IMR-90 (cell line): ENCODE measurements around the gene PRKAR1B. TPM values are rescaled to one million over a fixed set of nuclear protein-coding genes. Genes with fewer than 3 reads are reported as not detected.
A peak's percentile ranks its signal among the peaks of the same experiment; 100 is the strongest.

Source experiments
- ATAC-seq: fragments of 200-7000 bp; cut with Tn5 transposase; 2 replicates; pipeline ENCODE4 v1.9.1; 2020; ENCODE audit warnings: low read depth, mild to moderate bottlenecking, moderate library complexity
- BruUV-seq: library from RNA; stranded (reverse); fragments of 400-500 nt; replicated peaks from 2 replicates; lab custom pipeline; 2021; lab: Mats Ljungman, UMichigan
- CTCF ChIA-PET: fragments of 300-600 bp; formaldehyde crosslinking; extraction: SDS; loops from one replicate; lab custom pipeline; 2021; ENCODE audit warnings: antibody characterized with exemption; lab: Yijun Ruan, JAX
- POLR2A ChIA-PET: fragments of 300-600 bp; sonication (Branson Sonifier 250); formaldehyde crosslinking; loops from one replicate; lab custom pipeline; 2022; ENCODE audit warnings: antibody characterized with exemption; ENCODE audit not compliant: unreplicated experiment; lab: Charles Lee
- DNase-seq: peaks from one replicate; pipeline ENCODE4 v3.0.0; 2013
- H2AFZ ChIP-seq: replicated peaks from 2 replicates; pipeline ENCODE3; 2013; ENCODE audit warnings: low read length, mild to moderate bottlenecking; ENCODE audit not compliant: poor library complexity
- H2AK5ac ChIP-seq: 2 replicates; pipeline ENCODE4 v1.6.1; 2013; ENCODE audit warnings: low read depth, low read length, inconsistent platforms
- H2AK9ac ChIP-seq: replicated peaks from 2 replicates; pipeline ENCODE3; 2013; ENCODE audit warnings: mild to moderate bottlenecking, low read depth, low read length, moderate library complexity; ENCODE audit not compliant: poor library complexity
- H2BK120ac ChIP-seq: 2 replicates; pipeline ENCODE4 v1.6.1; 2013; ENCODE audit warnings: low read depth, low read length, inconsistent platforms
- H2BK15ac ChIP-seq: 3 replicates; pipeline ENCODE4 v1.6.1; 2013; ENCODE audit warnings: low read depth, low read length, inconsistent platforms
- H2BK20ac ChIP-seq: 2 replicates; pipeline ENCODE4 v1.6.1; 2013; ENCODE audit warnings: low read depth, mild to moderate bottlenecking, inconsistent platforms, low read length, moderate library complexity
- H2BK5ac ChIP-seq: 2 replicates; pipeline ENCODE4 v1.6.1; 2013; ENCODE audit warnings: mild to moderate bottlenecking, low read depth, low read length, inconsistent platforms; ENCODE audit not compliant: poor library complexity, severe bottlenecking
- H3K14ac ChIP-seq: replicated peaks from 2 replicates; pipeline ENCODE4 v1.6.1; 2013; ENCODE audit warnings: low read depth, low read length, inconsistent platforms
- H3K18ac ChIP-seq: 2 replicates; pipeline ENCODE4 v1.6.1; 2013; ENCODE audit warnings: low read depth, low read length, control low read depth
- H3K23ac ChIP-seq: 2 replicates; pipeline ENCODE4 v1.6.1; 2013; ENCODE audit warnings: low read depth, low read length, inconsistent platforms
- H3K27ac ChIP-seq: 2 replicates; pipeline ENCODE4 v1.5.1; 2013; ENCODE audit warnings: mild to moderate bottlenecking, control low read depth, low read length; ENCODE audit not compliant: insufficient read depth
- H3K27me3 ChIP-seq: 2 replicates; pipeline ENCODE4 v1.6.1; 2013; ENCODE audit warnings: low read length; ENCODE audit not compliant: control insufficient read depth, insufficient read depth
- H3K36me3 ChIP-seq: 2 replicates; pipeline ENCODE4 v1.6.1; 2013; ENCODE audit warnings: low read length, mixed read lengths; ENCODE audit not compliant: control insufficient read depth, insufficient read depth
- H3K4ac ChIP-seq: 2 replicates; pipeline ENCODE4 v1.6.1; 2013; ENCODE audit warnings: low read depth, low read length, inconsistent platforms
- H3K4me1 ChIP-seq: 2 replicates; pipeline ENCODE4 v1.6.1; 2013; ENCODE audit warnings: low read length, mixed read lengths; ENCODE audit not compliant: control insufficient read depth, insufficient read depth
- H3K4me2 ChIP-seq: 2 replicates; pipeline ENCODE4 v1.6.1; 2013; ENCODE audit warnings: low read depth, mild to moderate bottlenecking, control low read depth, low read length, moderate library complexity
- H3K4me3 ChIP-seq: 2 replicates; pipeline ENCODE4 v1.5.1; 2013; ENCODE audit warnings: low read depth, mild to moderate bottlenecking, control low read depth, low read length, moderate library complexity; ENCODE audit not compliant: insufficient read depth
- H3K56ac ChIP-seq: 2 replicates; pipeline ENCODE4 v1.6.1; 2013; ENCODE audit warnings: low read length, inconsistent platforms; ENCODE audit not compliant: insufficient read depth; ENCODE audit errors: extremely low read depth
- H3K79me1 ChIP-seq, 2 experiments: 2 replicates each; pipeline ENCODE4 v1.6.1; 2013; ENCODE audit warnings: low read length in 2 of 2, inconsistent platforms in 1 of 2, low read depth in 1 of 2
- H3K9ac ChIP-seq: 2 replicates; pipeline ENCODE4 v1.6.1; 2013; ENCODE audit warnings: low read depth, low read length, control low read depth
- H3K9me1 ChIP-seq: 2 replicates; pipeline ENCODE4 v1.6.1; 2013; ENCODE audit warnings: low read length, inconsistent platforms; ENCODE audit not compliant: insufficient read depth
- H3K9me3 ChIP-seq: 2 replicates; pipeline ENCODE4 v1.6.1; 2013; ENCODE audit warnings: low read length; ENCODE audit not compliant: control insufficient read depth, insufficient read depth
- H4K20me1 ChIP-seq: 2 replicates; pipeline ENCODE4 v1.6.1; 2013; ENCODE audit warnings: low read length, inconsistent platforms; ENCODE audit not compliant: insufficient read depth
- H4K5ac ChIP-seq: 2 replicates; pipeline ENCODE4 v1.6.1; 2013; ENCODE audit warnings: mild to moderate bottlenecking, low read depth, low read length, control low read depth
- H4K8ac ChIP-seq, 2 experiments: 2 replicates each; pipeline ENCODE4 v1.6.1; 2013; ENCODE audit warnings: low read depth in 2 of 2, low read length in 2 of 2, control low read depth in 1 of 2, inconsistent platforms in 1 of 2
- H4K91ac ChIP-seq: 2 replicates; pipeline ENCODE4 v1.6.1; 2013; ENCODE audit warnings: low read depth, low read length, inconsistent platforms; ENCODE audit not compliant: insufficient read depth
- BHLHE40 ChIP-seq: fragments of 150-350 bp; IDR thresholded peaks from 2 replicates; pipeline ENCODE4 v1.6.1; 2016; ENCODE audit warnings: mild to moderate bottlenecking, low read depth, low read length
- CEBPB ChIP-seq: IDR thresholded peaks from 2 replicates; pipeline ENCODE4 v1.6.1; 2012; ENCODE audit warnings: low read depth, low read length, improper control_type of control experiment
- CHD1 ChIP-seq: IDR thresholded peaks from 2 replicates; pipeline ENCODE4 v1.6.1; 2012; ENCODE audit warnings: low read depth, low read length, improper control_type of control experiment
- FOS ChIP-seq: fragments of 150-350 bp; IDR thresholded peaks from 2 replicates; pipeline ENCODE4 v1.6.1; 2016; ENCODE audit warnings: low read depth, low read length
- MAFK ChIP-seq: IDR thresholded peaks from 2 replicates; pipeline ENCODE4 v1.6.1; 2012; ENCODE audit warnings: low read depth, low read length, improper control_type of control experiment
- MAZ ChIP-seq: IDR thresholded peaks from 2 replicates; pipeline ENCODE4 v1.6.1; 2012; ENCODE audit warnings: low read depth, mild to moderate bottlenecking, low read length, improper control_type of control experiment, moderate library complexity, borderline replicate concordance
- MXI1 ChIP-seq: IDR thresholded peaks from 2 replicates; pipeline ENCODE4 v1.6.1; 2012; ENCODE audit warnings: low read depth, mild to moderate bottlenecking, low read length, moderate library complexity, borderline replicate concordance
- NFE2L2 ChIP-seq: fragments of 150-350 bp; IDR thresholded peaks from 2 replicates; pipeline ENCODE4 v1.6.1; 2016; ENCODE audit warnings: low read depth, mild to moderate bottlenecking, low read length
- POLR2A ChIP-seq: IDR thresholded peaks from 2 replicates; pipeline ENCODE4 v1.6.1; 2012; ENCODE audit warnings: mild to moderate bottlenecking, low read depth, low read length
- RAD21 ChIP-seq: IDR thresholded peaks from 2 replicates; pipeline ENCODE4 v1.6.1; 2012; ENCODE audit warnings: low read length, improper control_type of control experiment
- RCOR1 ChIP-seq: IDR thresholded peaks from 2 replicates; pipeline ENCODE4 v1.6.1; 2012; ENCODE audit warnings: mild to moderate bottlenecking, low read length, improper control_type of control experiment; ENCODE audit not compliant: insufficient replicate concordance
- RFX5 ChIP-seq: IDR thresholded peaks from 2 replicates; pipeline ENCODE4 v1.8.0; 2012; ENCODE audit warnings: low read depth, mild to moderate bottlenecking, low read length, moderate library complexity
- SMC3 ChIP-seq: fragments of 150-350 bp; IDR thresholded peaks from 2 replicates; pipeline ENCODE4 v1.6.1; 2016; ENCODE audit warnings: low read depth, mild to moderate bottlenecking, antibody characterized with exemption, low read length, moderate library complexity
- WGBS, 2 experiments: methylation state at CpG; one replicate each; pipeline versions ENCODE4 v1.1.5 to v1.1.7; 2013; ENCODE audit warnings: missing lambda C conversion rate in 2 of 2; ENCODE audit not compliant: insufficient read length in 1 of 2; ENCODE audit errors: extremely low coverage in 2 of 2; 5-methylcytosine and 5-hydroxymethylcytosine counted together
- dilution Hi-C: fragments of 300-500 bp; cut with HindIII; formaldehyde crosslinking; loops from one replicate; pipeline ENCODE4 v1.14.3; 2018; ENCODE audit warnings: low sequenced_read_pairs; ENCODE audit not compliant: unreplicated experiment
- in situ Hi-C: fragments of 300-500 bp; cut with MboI; formaldehyde crosslinking; loops from 3 replicates; pipeline ENCODE4 v1.14.3; 2019; ENCODE audit warnings: low sequenced_read_pairs, inconsistent platforms, mixed read lengths
- intact Hi-C: fragments of 100-400 bp; cut with micrococcal nuclease; formaldehyde crosslinking; loops from 2 replicates; pipeline ENCODE4 v1.10.0; 2022
- polyA plus RNA-seq, 3 experiments: library from polyadenylated mRNA; depleted of rRNA; stranded (reverse); fragments of >200 nt; gene quantifications; 2 replicates each; pipeline ENCODE4 v1.2.3, GENCODE V29; 2012; ENCODE audit warnings: low replicate concordance in 1 of 3
- total RNA-seq: library from RNA; depleted of rRNA; stranded (reverse); fragments of >200 nt; gene quantifications from 2 replicates; pipeline ENCODE4 v1.2.3, GENCODE V29; 2012
- TF ChIP-seq, protein P1 (sequence below): fragments of 150-350 bp; IDR thresholded peaks from 2 replicates; pipeline ENCODE4 v1.6.1; 2017; ENCODE audit warnings: mild to moderate bottlenecking, antibody characterized with exemption, low read length, low read depth
- TF ChIP-seq, protein P2 (sequence below): fragments of 150-350 bp; IDR thresholded peaks from 2 replicates; pipeline ENCODE4 v1.6.1; 2016; ENCODE audit warnings: low read depth, mild to moderate bottlenecking, low read length, moderate library complexity, borderline replicate concordance

PRKAR1B gene
- total and polyA plus RNA-seq, 2 of the 4 experiments (the other 2 are of a cell fraction), result 15.2 to 20.2 TPM

DNA sequence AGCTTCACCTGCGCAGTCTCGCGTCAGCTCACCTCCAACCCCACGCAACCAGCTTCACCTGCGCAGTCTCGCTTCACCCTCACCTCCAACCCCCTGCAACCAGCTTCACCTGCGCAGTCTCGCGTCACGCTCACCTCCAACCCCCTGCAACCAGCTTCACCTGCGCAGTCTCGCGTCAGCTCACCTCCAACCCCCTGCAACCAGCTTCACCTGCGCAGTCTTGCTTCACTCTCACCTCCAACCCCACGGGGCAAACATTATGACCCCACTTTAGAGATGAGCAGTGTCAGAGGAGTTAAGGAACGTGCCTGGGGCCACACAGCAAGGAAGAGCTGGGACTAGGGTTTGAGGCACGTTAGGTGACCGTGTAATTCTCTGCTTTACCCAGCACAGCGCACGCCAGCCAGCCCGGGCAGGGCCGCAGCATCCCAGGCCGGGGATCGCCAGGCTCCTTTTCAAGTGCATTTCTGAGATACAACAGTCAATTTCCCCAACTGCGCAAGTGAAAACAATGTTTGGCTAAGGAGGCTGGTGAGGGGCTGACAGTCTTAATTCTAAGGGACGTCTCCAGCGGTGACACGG, 184.9 kb downstream of the PRKAR1B start:
- no peak overlapping the region for H3K4me3 ChIP-seq
- TF ChIP-seq RCOR1 (no peak), MXI1 (no peak), POLR2A (no peak), NFE2L2 (no peak), CEBPB (no peak), BHLHE40 (no peak), MAFK (no peak), SMC3 (no peak), FOS (no peak), RFX5 (no peak), RAD21 (no peak), MAZ (no peak), CHD1 (no peak)
- TF ChIP-seq, protein P1, sequence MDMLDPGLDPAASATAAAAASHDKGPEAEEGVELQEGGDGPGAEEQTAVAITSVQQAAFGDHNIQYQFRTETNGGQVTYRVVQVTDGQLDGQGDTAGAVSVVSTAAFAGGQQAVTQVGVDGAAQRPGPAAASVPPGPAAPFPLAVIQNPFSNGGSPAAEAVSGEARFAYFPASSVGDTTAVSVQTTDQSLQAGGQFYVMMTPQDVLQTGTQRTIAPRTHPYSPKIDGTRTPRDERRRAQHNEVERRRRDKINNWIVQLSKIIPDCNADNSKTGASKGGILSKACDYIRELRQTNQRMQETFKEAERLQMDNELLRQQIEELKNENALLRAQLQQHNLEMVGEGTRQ, result no peak
- TF ChIP-seq, protein P2, sequence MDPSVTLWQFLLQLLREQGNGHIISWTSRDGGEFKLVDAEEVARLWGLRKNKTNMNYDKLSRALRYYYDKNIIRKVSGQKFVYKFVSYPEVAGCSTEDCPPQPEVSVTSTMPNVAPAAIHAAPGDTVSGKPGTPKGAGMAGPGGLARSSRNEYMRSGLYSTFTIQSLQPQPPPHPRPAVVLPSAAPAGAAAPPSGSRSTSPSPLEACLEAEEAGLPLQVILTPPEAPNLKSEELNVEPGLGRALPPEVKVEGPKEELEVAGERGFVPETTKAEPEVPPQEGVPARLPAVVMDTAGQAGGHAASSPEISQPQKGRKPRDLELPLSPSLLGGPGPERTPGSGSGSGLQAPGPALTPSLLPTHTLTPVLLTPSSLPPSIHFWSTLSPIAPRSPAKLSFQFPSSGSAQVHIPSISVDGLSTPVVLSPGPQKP, result no peak

More for the DNA sequence above, 184.9 kb downstream of the PRKAR1B start:
- in situ Hi-C loops, result no loop called here
- H3K36me3 ChIP-seq, result no peaks in the 10 kb centered on the region
- peak overlapping the region; percentile 99 for H2BK120ac ChIP-seq
- H3K18ac ChIP-seq, result peak overlapping the region; percentile 17; the same call in 1 of the 2 replicates
- 0 out of 4 replicates have a peak, but pooled peaks cover 0 to 6% of the 10 kb centered on the region in 2 experiments for H3K79me1 ChIP-seq
- 82% methylated on average over 12 of the region's 28 CpGs; no CpG with 5 or more reads in 1 of the 2 experiments for WGBS, 2 experiments
- DNase-seq (no peak), ATAC-seq (no peak)
- peak overlapping the region; percentile 95 for H3K23ac ChIP-seq
- H2AFZ ChIP-seq, result peak overlapping the region; percentile 91
- peak overlapping the region; percentile 95 for H2BK20ac ChIP-seq
- H4K5ac ChIP-seq, result peak overlapping the region; percentile 9; the same call in 1 of the 2 replicates
- CTCF ChIA-PET, result no interaction called here
- no peak overlapping the region for H3K4me2 ChIP-seq
- H2BK5ac ChIP-seq, result peak overlapping the region; percentile 77
- H2BK15ac ChIP-seq, result peak overlapping the region; percentile 97; the same call in 2 of the 3 replicates
- intact Hi-C loops, result no loop called here
- no peaks in the 10 kb centered on the region for H3K27me3 ChIP-seq
- H4K91ac ChIP-seq, result peak overlapping the region; percentile 96
- H3K4ac ChIP-seq, result peak overlapping the region; percentile 99
- peak overlapping the region; percentile 24 for H3K27ac ChIP-seq
- H3K4me1 ChIP-seq, result peaks cover 37% of the 10 kb centered on the region
- H3K56ac ChIP-seq, result peak overlapping the region; percentile 66; the same call in 1 of the 2 replicates
- H3K14ac ChIP-seq, result peak overlapping the region; percentile 95
- H3K9ac ChIP-seq, result 0 out of 2 replicates have a peak overlapping the region, but pooled peaks have one; percentile 5
- peak overlapping the region; percentile 98 for H2AK5ac ChIP-seq
- H3K9me1 ChIP-seq, result peaks cover 22% of the 10 kb centered on the region
- POLR2A ChIA-PET, result no interaction called here
- dilution Hi-C loops, result no loop called here
- no peaks in the 10 kb centered on the region for H3K9me3 ChIP-seq
- H4K20me1 ChIP-seq, result no peaks in the 10 kb centered on the region
- H4K8ac ChIP-seq, result peak overlapping the region; percentile 81 to 82
- peak overlapping the region; percentile 83 for H2AK9ac ChIP-seq
- no TSS peak for BruUV-seq
